Measurements from ENCODE around the gene CBX4.

CBX4 gene

GRCh38 chr17:79811868-79812352, 27.3 kb downstream of the CBX4 start:
- DNase-seq: no peak

- DNase-seq: peak; percentile 55 to 67 (median 58)
Observed at GRCh38 chr17:79811011-79811867, 28.0 kb downstream of the CBX4 start.

- peak; percentile 81 to 94 (median 90) for DNase-seq
Observed at GRCh38 chr17:79810130-79811010, 28.9 kb downstream of the CBX4 start.

GRCh38 chr17:79809530-79810129, 29.6 kb downstream of the CBX4 start:
- DNase-seq: no peak

GRCh38 chr17:79808763-79809529, 30.3 kb downstream of the CBX4 start:
- DNase-seq: no peak

- DNase-seq: no peak
Observed at GRCh38 chr17:79806863-79807720, 32.1 kb downstream of the CBX4 start.

GRCh38 chr17:79806446-79806760, 32.8 kb downstream of the CBX4 start:
- no peak for DNase-seq

- no peak for DNase-seq
Observed at GRCh38 chr17:79804856-79805696, 34.2 kb downstream of the CBX4 start.

GRCh38 chr17:79803997-79804855, 35.0 kb downstream of the CBX4 start:
- DNase-seq: peak; percentile 89 to 92 (median 92)

- DNase-seq: peak; percentile 51 to 54 (median 51)
Observed at GRCh38 chr17:79803421-79803996, 35.7 kb downstream of the CBX4 start.

GRCh38 chr17:79802736-79803420, 36.4 kb downstream of the CBX4 start:
- DNase-seq: no peak

- no peak for DNase-seq
Observed at GRCh38 chr17:79802039-79802735, 37.1 kb downstream of the CBX4 start.

- peak in 1 of 3 donors; percentile 44 for DNase-seq
Observed at GRCh38 chr17:79801156-79802038, 37.8 kb downstream of the CBX4 start.

- peak; percentile 37 to 56 (median 55) for DNase-seq
Observed at GRCh38 chr17:79800325-79801155, 38.7 kb downstream of the CBX4 start.

- peak in 2 of 3 donors; percentile 39 to 48 for DNase-seq
Observed at GRCh38 chr17:79799538-79800324, 39.5 kb downstream of the CBX4 start.

Measured in suppressor macrophage treated with lipopolysaccharide for 1 hour (primary cell).